ENCODE data around the gene IL2RA. TPM values are rescaled to one million over a fixed set of nuclear protein-coding genes. Genes with fewer than 3 reads are reported as not detected.

The IL2RA gene
- total and polyA plus RNA-seq, 2 donors (not counting 1 experiment from before 2014, with no cell fraction given): 7.2 to 56.7 TPM

DNA sequence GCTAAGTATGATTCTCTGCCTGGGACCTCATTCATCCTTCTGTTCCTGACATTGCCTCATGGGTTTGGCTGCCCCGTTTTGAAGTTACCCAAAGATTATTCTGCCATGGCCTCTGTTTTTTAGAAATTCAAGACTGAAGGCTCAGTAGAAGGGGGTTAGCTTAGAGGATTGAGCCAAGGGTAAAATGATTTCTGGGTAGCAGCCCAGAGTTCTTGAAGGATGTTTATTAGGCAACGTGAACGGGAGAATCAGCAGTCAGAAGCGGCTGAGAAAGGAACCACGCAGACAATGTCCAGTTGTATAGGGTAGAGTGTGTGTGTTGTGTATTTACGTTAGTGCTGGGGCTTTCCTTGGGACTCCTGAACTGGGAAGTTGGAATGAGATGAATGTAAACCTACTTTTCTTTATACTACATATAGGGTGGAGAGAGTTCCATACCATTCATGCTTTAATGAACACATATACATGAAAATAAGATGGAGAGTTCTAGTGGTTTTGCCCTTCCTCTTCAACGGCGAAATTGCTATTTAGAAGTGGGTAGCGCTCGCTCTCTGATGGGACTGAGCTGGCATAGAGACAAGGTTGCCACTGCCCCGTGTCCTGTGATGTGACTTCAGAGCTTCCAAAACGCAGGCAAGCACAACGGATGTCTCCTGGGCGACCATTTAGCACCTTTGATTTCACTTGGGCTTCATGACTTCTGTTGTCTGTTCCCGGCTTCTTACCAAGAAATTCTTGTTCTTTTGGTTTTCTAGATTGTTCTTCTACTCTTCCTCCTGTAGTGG lies 49.9 kb downstream of the IL2RA start:
- no peak for ATAC-seq (ENCODE audit: low read depth)

More for the DNA sequence above, 49.9 kb downstream of the IL2RA start:
- Histone ChIP-seq H3K4me2 (replicated peaks; ENCODE audit: low read depth, low read length, poor library complexity, severe bottlenecking) (no peak overlapping the region), H3K9me3 (ENCODE audit: control extremely low read depth in 1 of 3, control insufficient read depth in 2 of 3, insufficient read depth in 1 of 3, low read length in 2 of 3) (peaks cover 0 to 5% (median 4%) of the 10 kb centered on the region in 3 donors), H3K36me3 (replicated peaks in 1 of 2; ENCODE audit: control extremely low read depth in 1 of 2, control insufficient read depth in 1 of 2, extremely low read depth in 1 of 2, insufficient read depth in 2 of 2, low read length in 1 of 2) (no peaks in the 10 kb centered on the region), H2AFZ (ENCODE audit: insufficient read depth, low read depth, low read length, poor library complexity, severe bottlenecking) (no peak overlapping the region), H3K4me3 (ENCODE audit: control extremely low read depth in 1 of 5, extremely low read depth in 1 of 5, insufficient read depth in 1 of 5, low read depth in 2 of 5, low read length in 4 of 5) (no peak overlapping the region), H3K27ac (ENCODE audit: low read length in 2 of 2) (no peak overlapping the region), H3K27me3 (replicated peaks in 1 of 4; ENCODE audit: control extremely low read depth in 1 of 4, control insufficient read depth in 3 of 4, insufficient read depth in 4 of 4, low read length in 3 of 4) (no peaks in the 10 kb centered on the region), H3K4me1 (ENCODE audit: control insufficient read depth in 2 of 2, insufficient read depth in 2 of 2, low read length in 2 of 2) (peaks cover 4 to 9% of the 10 kb centered on the region in 2 donors), H3K9ac (ENCODE audit: low read length) (no peak overlapping the region), H3K79me2 (ENCODE audit: control insufficient read depth, insufficient read depth, low read length) (no peaks in the 10 kb centered on the region), H4K20me1 (ENCODE audit: control insufficient read depth, insufficient read depth, low read length, poor library complexity, severe bottlenecking) (no peaks in the 10 kb centered on the region)
- Mint-ChIP-seq H3K27ac (no peak overlapping the region), H3K4me1 (peaks cover 10% of the 10 kb centered on the region), H3K9me3 (ENCODE audit: insufficient read depth) (no peaks in the 10 kb centered on the region), H3K27me3 (no peaks in the 10 kb centered on the region), H3K4me3 (no peak overlapping the region)
- TF ChIP-seq EZH2 (IDR thresholded peaks at IDR 0.05; ENCODE audit: borderline replicate concordance, insufficient read depth, low read depth, low read length, poor library complexity, severe bottlenecking): no peak
- no peak for TF ChIP-seq CTCF (IDR thresholded peaks at IDR 0.05)
- WGBS (ENCODE audit: insufficient coverage): 82% methylated on average over 13 of the region's 15 CpGs
- POLR2A ChIA-PET: interaction anchor here (1.0 kb wide), 1 partner anchor 38 kb away, joined by 3 read pairs; no protein-coding TSS in a partner anchor
- intact Hi-C loops (cut with micrococcal nuclease): loop anchor here (5.0 kb wide), 1 partner anchor 55 kb away; no protein-coding TSS in a partner anchor
- CTCF ChIA-PET: interaction anchor here (0.8 to 8.5 kb wide), 6 partner anchors 15 to 75 kb away, joined by 3 to 104 read pairs (median 30); no protein-coding TSS in a partner anchor
- no peak for DNase-seq
